HepG2 (cell line): ENCODE results near the gene GPR179. TPM values are rescaled to one million over a fixed set of nuclear protein-coding genes. Genes with fewer than 3 reads are reported as not detected.

Experiments used
- FOXA1 ChIP-seq, 2 experiments: fragments of 450-650 bp in 1 of 2; sonication (generic) in 1 of 2; formaldehyde crosslinking in 1 of 2; IDR thresholded peaks; 2 replicates each; pipeline versions ENCODE4 v1.4.0 to v1.6.1; 2016 to 2020; ENCODE audit warnings: missing genetic modification reagents in 1 of 2
- GFI1 ChIP-seq: sonication (generic); formaldehyde crosslinking; IDR thresholded peaks from 2 replicates; pipeline ENCODE4 v1.5.0; 2020; ENCODE audit warnings: missing genetic modification reagents, mild to moderate bottlenecking, borderline replicate concordance
- MIER3 ChIP-seq: IDR thresholded peaks from 2 replicates; pipeline ENCODE4 v1.6.1; 2016; ENCODE audit warnings: missing compliant biosample characterization, borderline replicate concordance
- MTF1 ChIP-seq: sonication (generic); formaldehyde crosslinking; IDR thresholded peaks from 2 replicates; pipeline ENCODE4 v1.5.0; 2020; ENCODE audit warnings: missing genetic modification reagents
- NFKBIZ ChIP-seq: IDR thresholded peaks from 2 replicates; pipeline ENCODE4 v1.6.1; 2018; ENCODE audit warnings: missing genetic modification reagents, missing compliant biosample characterization
- NPAS2 ChIP-seq: sonication (generic); formaldehyde crosslinking; IDR thresholded peaks from 2 replicates; pipeline ENCODE4 v1.8.0; 2022; ENCODE audit warnings: mild to moderate bottlenecking, missing genetic modification reagents, borderline replicate concordance
- SP140L ChIP-seq: sonication (generic); formaldehyde crosslinking; IDR thresholded peaks from 2 replicates; pipeline ENCODE4 v1.4.0; 2020; ENCODE audit warnings: missing genetic modification reagents, borderline replicate concordance
- TBP ChIP-seq: sonication (generic); formaldehyde crosslinking; IDR thresholded peaks from 2 replicates; pipeline ENCODE4 v1.5.0; 2020; ENCODE audit warnings: missing genetic modification reagents
- TEAD2 ChIP-seq: sonication (generic); formaldehyde crosslinking; IDR thresholded peaks from 2 replicates; pipeline ENCODE4 v1.9.0; 2021; ENCODE audit warnings: missing genetic modification reagents
- TSC22D2 ChIP-seq: sonication (generic); formaldehyde crosslinking; IDR thresholded peaks from 2 replicates; pipeline ENCODE4 v1.5.1; 2020; ENCODE audit warnings: missing genetic modification reagents, mild to moderate bottlenecking, borderline replicate concordance
- YEATS4 ChIP-seq: sonication (generic); formaldehyde crosslinking; IDR thresholded peaks from 2 replicates; pipeline ENCODE4 v1.4.0; 2020; ENCODE audit warnings: missing genetic modification reagents, borderline replicate concordance
- ZKSCAN1 ChIP-seq: fragments of 150-350 bp; IDR thresholded peaks from 2 replicates; pipeline ENCODE4 v1.6.1; 2014; ENCODE audit warnings: low read length
- ZNF460 ChIP-seq: sonication (generic); formaldehyde crosslinking; IDR thresholded peaks from 2 replicates; pipeline ENCODE4 v1.5.1; 2020; ENCODE audit warnings: missing genetic modification reagents, mild to moderate bottlenecking, borderline replicate concordance
- ZNF549 ChIP-seq: sonication (generic); formaldehyde crosslinking; IDR thresholded peaks from 2 replicates; pipeline ENCODE4 v1.5.0; 2020; ENCODE audit warnings: missing genetic modification reagents
- polyA plus RNA-seq, 8 experiments: library from polyadenylated mRNA; depleted of rRNA in 3 of 8; stranded (reverse) in 7 of 8; unstranded in 1 of 8; fragments of >200 nt; fragmentation: Illumina TruSeq in 4 of 8; extraction: Trizol in 4 of 8; gene quantifications; 2 replicates each; pipeline versions ENCODE4 v1.2.1 to v1.2.3, GENCODE V29; 2011 to 2016; ENCODE audit warnings: low read depth in 4 of 8, missing spikeins in 1 of 8, mixed read lengths in 1 of 8; ENCODE audit not compliant: insufficient read depth in 1 of 8
- total RNA-seq, 5 experiments: library from RNA; depleted of rRNA; stranded (reverse); fragments of >200 nt; fragmentation: Illumina TruSeq; extraction: Trizol; gene quantifications; 2 replicates each; pipeline ENCODE4 v1.2.3, GENCODE V29; 2016; ENCODE audit warnings: low read depth in 1 of 5
- TF ChIP-seq, protein P1 (sequence below): sonication (generic); formaldehyde crosslinking; IDR thresholded peaks from 2 replicates; pipeline ENCODE4 v1.9.0; 2021; ENCODE audit warnings: missing genetic modification reagents, borderline replicate concordance
- TF ChIP-seq, protein P2 (sequence below): sonication (generic); formaldehyde crosslinking; IDR thresholded peaks from 2 replicates; pipeline ENCODE4 v1.4.0; 2020; ENCODE audit warnings: missing genetic modification reagents
- TF ChIP-seq, protein P3 (sequence below): sonication (generic); formaldehyde crosslinking; conservative IDR thresholded peaks from 2 replicates; pipeline ENCODE4 v1.4.0; 2020; ENCODE audit warnings: mild to moderate bottlenecking, missing genetic modification reagents, moderate library complexity

Gene GPR179
- total and polyA plus RNA-seq, 2 of the 13 experiments (the other 11 are each of a cell fraction or from before 2014, with no cell fraction given), result 0.03 TPM; not detected in 1

DNA sequence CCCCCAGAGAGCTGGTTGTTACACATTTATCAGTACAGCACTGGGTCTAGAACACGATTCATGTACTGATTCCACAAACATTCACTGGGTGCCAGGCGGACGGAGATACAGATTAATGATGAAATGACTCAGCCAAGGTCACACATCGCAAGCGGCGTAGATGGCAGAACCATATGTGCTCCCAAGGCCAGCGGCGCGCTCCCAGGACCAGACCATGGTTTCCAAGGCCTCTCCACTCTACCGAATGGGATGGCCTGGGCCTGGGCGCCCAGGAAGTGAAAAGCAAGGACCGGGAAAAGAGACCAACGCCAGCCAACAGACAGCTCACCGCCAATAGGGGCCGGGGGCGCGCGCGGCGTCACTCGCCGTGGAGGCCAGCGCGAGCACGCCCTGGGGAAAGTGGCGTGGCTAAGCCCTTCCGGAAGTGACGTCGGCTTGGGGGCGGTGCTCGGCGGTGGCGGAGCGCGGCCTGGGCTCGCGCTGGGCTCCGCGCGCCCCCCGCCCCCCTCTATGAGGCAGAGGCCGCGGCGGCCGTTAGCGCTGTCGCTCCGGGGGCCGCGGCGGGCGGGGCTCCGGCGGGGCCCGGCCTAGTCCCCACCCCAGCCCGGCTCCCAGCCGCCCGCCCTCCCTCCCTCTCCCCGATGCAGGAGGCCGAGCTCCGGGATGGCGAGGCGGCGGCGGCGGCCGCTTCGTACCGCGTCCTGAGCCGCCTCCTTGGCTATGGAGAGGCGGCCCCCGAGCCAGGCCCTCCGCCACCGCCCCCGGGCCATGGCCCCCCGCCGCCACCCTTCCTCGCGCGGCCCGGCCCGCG, 7.9 kb upstream of the GPR179 start, which contains the start of gene SOCS7 (continued):
- TF ChIP-seq NFKBIZ (CRISPR knock-in tag) (peak; percentile 65; the same call in 1 of the 2 replicates), SP140L (peak; percentile 97; the same call in 1 of the 2 replicates), ZNF460 (CRISPR knock-in tag) (no peak), YEATS4 (CRISPR knock-in tag) (peak; percentile 70), TBP (CRISPR knock-in tag) (peak; percentile 49; the same call in 1 of the 2 replicates), MTF1 (CRISPR knock-in tag) (no peak), NPAS2 (CRISPR knock-in tag) (no peak), TEAD2 (CRISPR knock-in tag) (no peak), TSC22D2 (CRISPR knock-in tag) (peak; percentile 88), ZKSCAN1 (no peak), GFI1 (CRISPR knock-in tag) (no peak), ZNF549 (CRISPR knock-in tag) (no peak), FOXA1 (IDR thresholded peaks at IDR 0.05) (no peak), FOXA1 (CRISPR knock-in tag; IDR thresholded peaks at IDR 0.05) (peak; percentile 25; the same call in 1 of the 2 replicates), MIER3 (0 out of 2 replicates have a peak, but pooled peaks have one; percentile 76)
- TF ChIP-seq, protein P1, sequence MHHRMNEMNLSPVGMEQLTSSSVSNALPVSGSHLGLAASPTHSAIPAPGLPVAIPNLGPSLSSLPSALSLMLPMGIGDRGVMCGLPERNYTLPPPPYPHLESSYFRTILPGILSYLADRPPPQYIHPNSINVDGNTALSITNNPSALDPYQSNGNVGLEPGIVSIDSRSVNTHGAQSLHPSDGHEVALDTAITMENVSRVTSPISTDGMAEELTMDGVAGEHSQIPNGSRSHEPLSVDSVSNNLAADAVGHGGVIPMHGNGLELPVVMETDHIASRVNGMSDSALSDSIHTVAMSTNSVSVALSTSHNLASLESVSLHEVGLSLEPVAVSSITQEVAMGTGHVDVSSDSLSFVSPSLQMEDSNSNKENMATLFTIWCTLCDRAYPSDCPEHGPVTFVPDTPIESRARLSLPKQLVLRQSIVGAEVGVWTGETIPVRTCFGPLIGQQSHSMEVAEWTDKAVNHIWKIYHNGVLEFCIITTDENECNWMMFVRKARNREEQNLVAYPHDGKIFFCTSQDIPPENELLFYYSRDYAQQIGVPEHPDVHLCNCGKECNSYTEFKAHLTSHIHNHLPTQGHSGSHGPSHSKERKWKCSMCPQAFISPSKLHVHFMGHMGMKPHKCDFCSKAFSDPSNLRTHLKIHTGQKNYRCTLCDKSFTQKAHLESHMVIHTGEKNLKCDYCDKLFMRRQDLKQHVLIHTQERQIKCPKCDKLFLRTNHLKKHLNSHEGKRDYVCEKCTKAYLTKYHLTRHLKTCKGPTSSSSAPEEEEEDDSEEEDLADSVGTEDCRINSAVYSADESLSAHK (CRISPR knock-in tag), result peak; percentile 87; the same call in 1 of the 2 replicates
- TF ChIP-seq, protein P2, sequence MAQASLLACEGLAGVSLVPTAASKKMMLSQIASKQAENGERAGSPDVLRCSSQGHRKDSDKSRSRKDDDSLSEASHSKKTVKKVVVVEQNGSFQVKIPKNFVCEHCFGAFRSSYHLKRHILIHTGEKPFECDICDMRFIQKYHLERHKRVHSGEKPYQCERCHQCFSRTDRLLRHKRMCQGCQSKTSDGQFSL (CRISPR knock-in tag), result no peak
- TF ChIP-seq, protein P3, sequence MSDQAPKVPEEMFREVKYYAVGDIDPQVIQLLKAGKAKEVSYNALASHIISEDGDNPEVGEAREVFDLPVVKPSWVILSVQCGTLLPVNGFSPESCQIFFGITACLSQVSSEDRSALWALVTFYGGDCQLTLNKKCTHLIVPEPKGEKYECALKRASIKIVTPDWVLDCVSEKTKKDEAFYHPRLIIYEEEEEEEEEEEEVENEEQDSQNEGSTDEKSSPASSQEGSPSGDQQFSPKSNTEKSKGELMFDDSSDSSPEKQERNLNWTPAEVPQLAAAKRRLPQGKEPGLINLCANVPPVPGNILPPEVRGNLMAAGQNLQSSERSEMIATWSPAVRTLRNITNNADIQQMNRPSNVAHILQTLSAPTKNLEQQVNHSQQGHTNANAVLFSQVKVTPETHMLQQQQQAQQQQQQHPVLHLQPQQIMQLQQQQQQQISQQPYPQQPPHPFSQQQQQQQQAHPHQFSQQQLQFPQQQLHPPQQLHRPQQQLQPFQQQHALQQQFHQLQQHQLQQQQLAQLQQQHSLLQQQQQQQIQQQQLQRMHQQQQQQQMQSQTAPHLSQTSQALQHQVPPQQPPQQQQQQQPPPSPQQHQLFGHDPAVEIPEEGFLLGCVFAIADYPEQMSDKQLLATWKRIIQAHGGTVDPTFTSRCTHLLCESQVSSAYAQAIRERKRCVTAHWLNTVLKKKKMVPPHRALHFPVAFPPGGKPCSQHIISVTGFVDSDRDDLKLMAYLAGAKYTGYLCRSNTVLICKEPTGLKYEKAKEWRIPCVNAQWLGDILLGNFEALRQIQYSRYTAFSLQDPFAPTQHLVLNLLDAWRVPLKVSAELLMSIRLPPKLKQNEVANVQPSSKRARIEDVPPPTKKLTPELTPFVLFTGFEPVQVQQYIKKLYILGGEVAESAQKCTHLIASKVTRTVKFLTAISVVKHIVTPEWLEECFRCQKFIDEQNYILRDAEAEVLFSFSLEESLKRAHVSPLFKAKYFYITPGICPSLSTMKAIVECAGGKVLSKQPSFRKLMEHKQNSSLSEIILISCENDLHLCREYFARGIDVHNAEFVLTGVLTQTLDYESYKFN (CRISPR knock-in tag), result peak; percentile 60
